DMS53 (cell line): ENCODE results near the gene BRD3.
"Not testable (repeated sequence)": the region's sequence is repeated elsewhere in the genome, so short reads cannot be mapped to it uniquely, and the experiment has no call there.

Source experiments
- DNase-seq: peaks from one replicate; lab custom pipeline; 2025; lab: John Stamatoyannopoulos, UW

BRD3 gene

DNA sequence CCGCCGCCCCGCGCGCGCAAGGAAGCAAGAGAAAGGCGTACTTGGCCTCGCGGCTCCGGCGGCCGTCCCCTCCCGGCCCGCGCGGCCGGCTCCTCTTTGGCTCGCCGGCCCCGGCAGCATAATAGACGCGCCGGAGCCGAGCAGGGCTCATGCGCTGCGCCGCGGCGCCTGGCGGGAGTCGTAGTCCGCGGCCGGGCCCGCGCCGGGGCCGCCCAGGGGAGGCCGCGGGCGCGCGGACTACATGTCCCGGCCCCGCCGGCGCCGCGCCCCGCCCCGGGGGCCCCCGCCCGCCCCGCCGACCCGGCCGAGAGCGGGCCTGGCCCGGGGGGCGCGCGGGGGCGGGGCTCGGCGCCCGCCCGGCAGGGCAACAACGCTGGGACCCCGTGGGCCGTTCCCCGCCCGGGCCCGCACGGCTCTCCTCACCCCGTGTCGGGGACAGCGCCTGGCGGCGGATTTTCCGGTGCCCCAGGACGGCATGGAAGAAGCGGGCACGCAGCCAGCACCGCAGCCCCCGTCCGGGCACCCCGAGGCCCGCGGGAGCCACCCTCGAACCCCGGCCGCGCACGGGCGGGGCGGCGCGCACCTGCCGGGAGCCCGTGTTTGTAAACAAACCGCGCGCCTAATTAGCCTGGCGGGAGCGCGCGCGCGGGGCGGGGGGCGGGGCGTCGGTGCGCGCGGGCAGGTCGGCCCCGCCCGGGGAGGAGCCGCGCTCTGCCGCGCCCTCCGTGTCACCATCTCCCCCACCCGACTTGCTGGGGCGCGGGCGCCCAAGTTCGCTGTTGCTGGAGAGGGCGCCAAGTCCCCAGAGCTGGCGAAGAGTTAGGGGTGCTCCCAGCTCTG, at the start of gene BRD3:
Gene BRD3 (minus strand): TSS at position 123 of the 840 bp plus-strand sequence. CDS start 14,549 bp downstream, outside the sequence.
- DNase-seq: peak; percentile 97

DNA sequence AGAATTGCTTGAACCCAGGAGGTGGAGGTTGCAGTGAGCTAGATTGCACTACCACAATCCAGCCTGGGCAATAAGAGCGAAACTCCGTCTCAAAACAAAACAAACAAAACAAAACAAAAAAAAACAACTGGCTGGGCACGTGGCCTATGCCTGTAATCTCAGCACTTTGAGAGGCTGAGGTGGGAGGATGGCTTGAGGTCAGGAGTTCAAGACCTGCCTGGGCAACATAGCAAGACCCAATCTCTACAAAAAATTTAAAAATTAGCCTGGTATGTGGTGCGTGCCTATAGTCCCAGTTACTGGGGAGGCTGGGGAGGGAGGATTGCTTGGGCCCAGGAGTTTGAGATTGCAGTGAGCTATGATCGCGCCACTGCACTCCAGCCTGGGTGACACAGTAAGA, 44.7 kb upstream of the BRD3 start:
- no peak for DNase-seq

DNA sequence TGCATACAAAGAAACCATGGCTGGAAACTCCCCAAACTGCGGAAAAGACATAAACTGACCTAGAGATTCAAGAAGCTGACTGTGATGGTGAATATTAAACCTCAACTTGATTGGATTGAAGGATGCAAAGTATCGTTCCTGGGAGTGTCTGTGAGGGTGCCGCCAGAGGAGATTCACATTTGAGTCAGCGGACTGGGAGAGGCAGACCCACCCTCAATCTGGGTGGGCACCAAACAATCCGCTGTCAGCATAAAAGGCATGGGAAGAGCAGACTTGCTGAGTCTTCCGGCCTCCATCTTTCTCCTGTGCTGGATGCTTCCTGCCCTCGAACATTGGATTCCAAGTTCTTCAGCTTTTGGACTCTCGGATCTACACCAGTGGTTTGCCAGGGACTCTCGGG, 43.2 kb upstream of the BRD3 start:
- no peak for DNase-seq

DNA sequence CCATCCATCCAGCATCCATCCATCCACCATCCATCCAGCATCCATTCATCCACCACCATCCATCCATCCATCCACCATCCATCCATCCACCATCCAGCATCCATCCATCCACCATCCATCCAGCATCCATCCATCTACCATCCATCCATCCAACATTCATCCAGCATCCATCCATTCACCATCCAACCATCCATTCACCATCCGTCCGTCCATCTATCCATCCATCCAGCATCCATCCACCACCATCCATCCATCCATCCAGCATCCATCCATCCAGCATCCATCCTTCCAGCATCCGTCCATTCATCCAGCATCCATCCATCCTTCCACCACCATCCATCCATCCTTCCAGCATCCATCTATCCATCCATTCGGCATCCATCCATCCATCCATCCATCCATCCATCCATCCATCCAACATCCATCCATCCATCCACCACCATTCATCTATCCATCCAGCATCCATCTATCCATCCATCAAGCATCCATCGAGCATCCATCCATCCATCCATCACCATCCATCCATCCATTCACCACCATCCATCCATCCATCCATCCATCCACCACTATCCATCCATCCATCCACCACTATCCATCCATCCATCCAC, 35.7 kb upstream of the BRD3 start:
- DNase-seq: no peak

DNA sequence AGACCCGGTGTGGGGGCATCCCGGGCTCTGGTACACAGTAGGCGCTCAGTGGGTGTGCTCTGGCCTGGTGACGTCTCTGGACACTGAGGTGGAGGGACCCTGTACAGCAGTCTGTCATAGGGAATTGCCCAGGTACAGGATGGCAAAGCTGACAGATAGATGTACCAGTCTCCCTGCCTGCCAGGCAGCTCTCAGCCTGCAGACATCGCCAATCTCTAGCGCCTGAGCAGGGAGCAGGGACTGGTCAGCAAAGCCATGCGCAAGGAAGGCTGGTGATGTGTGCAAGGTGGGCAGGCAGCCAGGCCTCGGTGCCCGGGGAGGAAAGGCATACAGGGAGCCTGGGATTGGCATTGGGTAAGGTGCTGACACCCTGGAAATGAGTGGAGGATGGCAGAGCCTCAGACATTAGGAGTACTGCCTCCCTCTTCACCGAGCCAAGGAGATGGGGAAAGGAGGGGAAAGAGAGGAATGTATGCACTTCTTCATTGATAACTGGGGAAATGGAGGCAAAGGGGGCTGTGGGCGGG, 33.9 kb upstream of the BRD3 start:
- no peak for DNase-seq

DNA sequence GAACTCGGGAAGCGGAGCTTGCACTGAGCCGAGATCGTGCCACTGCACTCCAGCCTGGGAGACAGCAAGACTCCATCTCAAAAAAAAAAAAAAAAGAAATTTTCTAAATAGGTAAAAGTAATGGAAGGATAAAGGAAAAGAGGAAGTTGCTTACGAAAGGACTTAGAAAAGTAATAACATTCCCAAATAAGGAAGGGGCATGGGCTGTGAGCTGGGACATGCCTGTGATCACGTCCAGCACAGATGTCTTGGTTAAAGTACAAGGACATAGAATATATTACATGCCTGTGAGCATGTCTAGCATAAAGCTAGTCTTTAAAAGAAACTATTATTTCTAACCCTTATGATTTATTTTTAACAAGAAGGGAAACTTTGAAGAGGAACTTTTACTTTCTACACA, 33.3 kb upstream of the BRD3 start:
- not testable (repeated sequence) for DNase-seq

DNA sequence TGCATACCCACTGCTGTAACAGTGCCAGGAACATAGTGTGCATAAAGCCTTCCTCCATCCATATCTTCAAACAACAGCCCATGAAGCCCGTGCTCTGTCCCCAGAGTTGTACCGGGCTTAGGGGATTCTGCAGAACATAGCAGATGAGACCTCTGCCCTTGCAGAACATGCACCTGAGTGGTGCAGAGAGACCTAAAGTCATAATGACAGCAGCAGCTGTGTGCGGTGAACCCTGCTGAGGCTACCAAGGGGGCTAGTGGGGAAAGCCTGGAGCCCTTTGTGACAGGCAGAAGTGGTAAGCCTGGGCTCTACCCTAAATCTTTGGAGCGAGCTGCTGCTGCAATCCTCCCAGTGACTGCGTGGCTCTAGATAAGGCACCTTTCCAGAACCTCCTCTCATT, 32.2 kb upstream of the BRD3 start:
- DNase-seq: no peak

DNA sequence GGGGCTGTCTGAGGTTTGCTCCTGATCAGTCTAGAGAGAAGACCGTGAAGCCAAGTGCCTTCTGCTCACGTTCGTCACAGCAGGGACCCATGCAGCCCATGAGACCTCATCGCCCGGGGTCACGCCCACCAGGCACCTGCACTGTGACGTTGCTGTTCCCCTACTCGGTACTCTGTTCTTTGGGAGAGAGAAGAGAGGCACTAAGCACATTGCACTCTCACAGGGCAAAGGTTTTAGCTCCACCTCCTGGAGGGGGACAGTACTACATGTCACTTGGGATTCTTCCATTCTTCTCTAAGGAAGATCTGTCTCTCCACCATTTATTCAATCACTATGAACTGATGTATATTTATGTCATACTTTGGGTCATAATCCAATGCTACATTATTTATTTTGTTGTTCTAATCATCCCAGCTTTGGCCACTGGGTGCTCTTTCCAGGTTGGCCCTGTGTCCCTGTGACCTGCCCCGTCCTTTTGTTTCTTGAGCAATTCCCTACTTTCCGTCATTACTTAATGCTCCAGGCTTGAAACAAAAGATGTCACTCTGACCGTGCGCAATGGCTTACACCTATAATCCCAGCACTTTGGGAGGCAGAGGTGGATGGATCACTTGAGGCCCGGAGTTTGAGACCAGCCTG, 31.4 kb upstream of the BRD3 start:
- DNase-seq: peak; percentile 83

DNA sequence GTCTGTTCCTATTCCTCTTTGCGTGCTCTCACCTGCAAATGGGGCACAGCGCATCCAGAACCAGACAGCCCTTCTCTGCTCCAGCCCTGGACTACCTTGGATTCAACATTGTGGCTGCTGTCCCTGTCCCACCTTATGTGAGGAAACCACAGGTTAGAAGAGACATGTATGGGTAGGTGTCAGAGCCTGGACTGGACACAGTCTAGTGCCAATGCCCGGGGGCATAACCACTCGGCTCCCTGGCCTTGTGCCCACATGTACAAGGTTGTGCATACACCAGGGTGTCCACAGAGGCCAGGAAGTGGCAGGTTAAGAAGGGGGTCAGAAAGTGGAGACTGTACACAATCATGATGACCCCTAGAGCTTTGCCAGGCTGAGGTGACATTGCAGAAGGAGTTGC, 22.1 kb upstream of the BRD3 start:
- DNase-seq: no peak

DNA sequence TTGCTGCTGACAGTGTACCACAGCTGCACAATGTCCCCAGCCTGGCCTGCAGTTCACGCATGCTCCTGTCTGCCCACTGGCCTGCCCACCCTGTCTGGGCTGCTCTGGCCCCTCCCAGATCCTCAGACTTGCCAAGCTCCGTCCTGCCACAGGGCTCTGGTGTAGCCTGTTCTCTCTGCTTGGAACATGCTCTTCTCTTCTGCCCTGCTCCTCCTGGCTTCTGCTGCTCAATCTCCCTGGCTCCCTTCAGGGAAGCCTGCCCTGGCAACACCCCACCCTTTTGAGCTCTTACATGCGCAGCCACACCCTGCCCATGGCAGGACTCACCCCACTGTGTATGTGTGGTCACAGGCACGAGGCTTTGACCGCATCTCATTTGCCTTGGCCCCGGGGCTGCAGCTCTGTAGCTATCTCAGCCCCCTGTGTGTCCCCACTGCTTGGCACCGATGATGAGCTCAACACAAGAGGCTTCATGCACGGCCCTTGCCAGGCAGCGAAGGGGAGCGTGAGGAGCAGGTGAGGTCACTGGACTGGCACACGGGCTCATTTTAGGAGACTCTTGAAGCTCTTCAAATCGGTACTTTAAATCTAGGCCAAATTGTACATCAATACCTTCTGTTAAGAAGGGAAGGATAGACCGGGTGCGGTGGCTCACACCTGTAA, 20.4 kb upstream of the BRD3 start:
- no peak for DNase-seq

DNA sequence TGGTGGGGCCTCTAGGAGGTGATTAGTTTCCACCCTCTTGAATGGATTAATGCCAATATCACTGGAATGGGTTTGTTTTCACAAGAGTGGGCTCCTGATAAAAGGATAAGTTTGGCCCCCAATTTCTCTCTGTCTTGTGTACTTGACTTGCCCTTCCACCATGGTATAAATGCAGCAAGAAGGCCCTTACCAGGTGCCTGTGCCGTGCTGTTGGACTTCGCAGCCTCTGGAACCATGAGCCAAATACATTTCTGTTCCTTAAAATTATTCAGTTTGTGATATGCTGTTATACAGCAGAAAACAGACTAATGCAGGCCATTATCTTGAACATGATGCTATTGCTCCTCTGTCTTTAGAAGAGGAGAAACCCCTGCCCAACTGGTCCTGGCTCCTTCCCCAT, 17.8 kb upstream of the BRD3 start:
- DNase-seq: no peak

DNA sequence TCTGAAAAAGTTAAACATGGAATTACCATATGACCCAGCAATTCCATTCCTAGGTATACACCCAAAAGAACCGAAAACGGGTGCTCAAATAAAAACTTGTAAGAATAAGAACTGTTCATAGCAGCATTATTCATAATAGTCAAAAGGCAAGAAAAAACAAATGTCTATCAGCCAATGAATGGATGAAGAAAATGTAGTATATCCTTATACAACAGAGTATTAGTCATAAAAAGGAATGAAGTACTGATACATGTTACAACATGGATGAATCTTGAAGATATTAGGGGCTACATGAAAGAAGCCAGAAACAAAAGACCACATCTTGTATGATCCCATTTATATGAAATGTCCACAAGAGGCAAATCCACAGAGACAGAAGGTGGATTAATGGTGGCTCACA, 15.6 kb upstream of the BRD3 start:
- no peak for DNase-seq

DNA sequence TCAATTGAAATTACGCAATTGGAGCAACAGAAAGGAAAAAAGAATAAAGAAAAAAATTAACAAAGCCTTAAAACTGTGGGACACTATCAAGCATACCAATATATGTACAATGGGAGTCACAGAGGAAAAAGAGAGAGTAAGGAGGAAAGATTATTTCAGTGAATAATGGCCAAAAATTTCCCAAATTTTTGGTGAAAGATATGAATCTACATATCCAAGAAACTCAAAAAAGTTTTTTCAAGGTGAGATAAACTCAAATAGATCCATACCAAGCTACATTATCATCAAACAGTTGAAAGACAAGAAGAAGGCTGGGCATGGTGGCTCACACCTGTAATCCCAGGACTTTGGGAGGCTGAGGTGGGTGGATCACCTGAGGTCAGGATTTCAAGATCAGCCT, 8.8 kb upstream of the BRD3 start:
- DNase-seq: no peak

DNA sequence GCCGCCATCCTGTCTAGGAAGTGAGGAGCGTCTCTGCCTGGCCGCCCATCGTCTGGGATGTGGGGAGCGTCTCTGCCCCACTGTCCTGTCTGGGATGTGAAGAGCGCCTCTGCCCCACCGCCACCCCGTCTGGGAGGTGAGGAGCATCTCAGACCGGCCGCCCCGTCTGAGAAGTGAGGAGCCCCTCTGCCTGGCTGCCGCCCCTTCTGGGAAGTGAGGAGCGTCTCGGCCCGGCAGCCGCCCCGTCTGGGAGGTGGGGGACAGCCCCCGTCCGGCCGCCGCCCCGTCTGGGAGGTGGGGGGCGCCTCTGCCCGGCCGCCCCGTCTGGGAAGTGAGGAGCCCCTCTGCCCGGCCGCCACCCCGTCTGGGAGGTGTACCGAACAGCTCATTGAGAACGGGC, 7.9 kb upstream of the BRD3 start:
- not testable (repeated sequence) for DNase-seq

DNA sequence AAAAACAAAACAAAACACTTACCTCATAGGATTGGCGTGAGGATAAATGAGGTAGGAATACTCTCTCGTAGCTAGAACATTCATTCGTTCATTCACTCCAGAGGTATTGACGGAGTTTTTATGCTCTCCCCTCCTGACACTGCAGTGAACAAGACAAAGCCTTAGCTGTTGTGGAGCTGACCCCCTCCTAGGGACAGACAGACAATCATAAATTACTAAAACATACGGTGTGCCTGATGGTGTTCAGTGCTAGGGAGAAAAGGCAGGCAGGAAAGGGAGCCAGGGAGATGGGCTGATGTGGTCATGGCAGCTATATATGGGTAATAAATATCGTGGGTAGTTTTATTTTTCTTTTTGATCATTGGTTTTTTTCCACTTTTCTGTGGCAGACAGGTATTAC, 5.7 kb upstream of the BRD3 start:
- DNase-seq: no peak

DNA sequence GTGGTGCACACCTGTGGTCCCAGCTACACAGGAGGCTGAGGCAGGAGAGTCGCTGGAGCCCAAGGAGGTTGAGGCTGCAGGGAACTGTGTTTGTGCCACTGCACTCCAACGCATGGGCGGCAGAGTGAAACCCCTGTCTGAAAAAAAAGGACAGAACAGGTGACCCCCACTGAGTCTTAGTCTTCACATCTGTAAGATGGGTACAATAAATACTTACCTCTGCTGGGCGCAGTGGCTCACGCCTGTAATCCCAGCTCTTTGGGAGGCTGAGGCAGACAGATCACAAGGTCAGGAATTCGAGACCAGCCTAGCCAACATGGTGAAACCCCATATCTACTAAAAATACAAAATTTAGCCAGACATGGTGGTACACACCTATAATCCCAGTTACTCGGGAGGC, 4.9 kb upstream of the BRD3 start:
- DNase-seq: not testable (repeated sequence)

DNA sequence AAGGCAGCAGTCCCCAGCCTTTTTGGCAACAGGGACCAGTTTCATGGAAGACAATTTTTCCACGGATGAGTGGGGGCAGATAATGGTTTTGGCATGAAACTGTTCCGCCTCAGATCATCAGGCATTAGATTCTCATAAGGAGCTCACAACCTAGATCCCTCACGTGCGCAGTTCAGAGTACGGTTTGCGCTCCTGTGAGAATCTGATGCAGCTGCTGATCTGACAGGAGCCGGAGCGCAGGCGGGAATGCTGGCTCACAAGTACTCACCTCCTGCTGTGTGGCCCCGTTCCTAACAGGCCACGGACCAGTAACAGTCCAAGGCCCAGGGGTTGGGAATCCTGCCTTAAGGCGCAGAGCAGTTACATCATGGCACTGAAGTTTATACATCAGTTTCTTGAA, 3.3 kb upstream of the BRD3 start:
- DNase-seq: no peak

DNA sequence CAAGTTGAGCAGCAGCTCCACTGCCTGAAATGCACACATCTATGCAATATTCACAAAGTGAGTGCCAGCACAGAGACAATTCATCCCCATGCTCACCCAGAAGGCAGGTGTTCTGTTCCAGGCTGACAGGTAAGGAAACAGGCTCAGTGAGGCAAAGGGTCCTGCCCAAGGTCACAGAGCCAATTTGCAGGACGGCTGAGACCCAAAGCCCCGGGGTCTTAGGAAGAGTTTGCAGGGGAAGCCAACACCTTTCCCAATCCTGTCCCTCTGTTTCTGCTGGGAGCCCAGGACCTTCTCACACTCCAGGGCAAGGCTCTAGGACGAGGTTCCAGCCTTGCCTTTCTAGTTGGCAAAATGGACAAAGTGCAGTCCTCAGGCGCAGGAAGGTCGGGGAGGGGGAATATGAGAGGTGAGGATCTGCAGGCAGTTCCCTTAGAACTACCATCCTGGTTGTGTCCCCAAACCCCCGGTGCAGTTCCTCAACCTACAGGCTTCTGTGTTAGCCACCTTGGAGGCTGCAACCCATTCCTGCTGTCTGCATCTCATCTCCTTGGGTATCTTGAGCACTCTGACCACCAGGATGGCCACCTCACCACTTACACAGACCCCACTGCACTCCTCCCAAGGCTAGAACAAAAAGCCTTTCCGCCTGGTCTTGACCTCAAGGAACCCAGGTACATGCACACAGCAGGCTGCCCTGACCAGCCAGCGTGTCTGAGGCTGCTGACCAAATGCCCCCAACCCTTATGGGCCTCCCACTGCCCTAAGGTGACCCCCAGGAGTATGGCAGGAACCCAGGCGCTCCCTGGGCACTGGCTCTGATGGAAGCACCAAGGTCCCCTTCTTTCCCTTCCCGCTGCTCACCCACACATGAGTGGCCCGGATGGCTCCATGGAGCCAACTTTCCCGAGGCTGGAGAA, 1.9 kb upstream of the BRD3 start:
- DNase-seq: no peak

DNA sequence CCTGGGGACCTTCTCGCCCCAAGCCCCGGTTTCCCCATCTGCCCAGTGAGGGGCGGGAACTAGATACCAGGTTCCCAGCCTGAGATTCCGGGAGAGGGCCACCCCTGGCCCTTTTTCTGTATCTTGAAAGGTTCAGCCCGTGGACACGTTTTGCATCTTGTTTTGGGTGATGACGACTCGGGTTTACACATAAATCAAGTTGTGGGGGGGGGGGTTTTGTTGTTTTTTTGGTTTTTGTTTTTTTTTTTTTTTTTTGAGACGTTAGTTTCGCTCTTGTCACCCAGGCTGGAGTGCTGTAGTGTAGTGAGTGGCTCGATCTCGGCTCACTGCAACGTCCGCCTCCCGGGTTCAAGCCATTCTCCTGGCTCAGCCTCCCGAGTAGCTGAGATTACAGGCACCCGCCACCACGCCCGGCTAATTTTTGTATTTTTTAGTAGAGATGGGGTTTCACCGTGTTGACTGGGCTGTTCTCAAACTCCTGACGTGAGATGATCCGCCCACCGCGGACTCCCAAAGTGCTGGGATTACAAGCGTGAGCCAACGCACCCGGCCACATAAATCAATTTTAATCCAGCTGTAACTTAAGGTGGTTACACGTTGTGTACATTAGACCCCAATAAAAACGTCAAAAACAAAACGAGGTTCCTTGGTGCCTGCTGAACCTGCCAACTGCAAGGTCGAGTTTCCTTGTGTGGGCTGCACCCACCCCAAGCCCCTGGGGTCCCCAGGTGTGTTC, 1.1 kb upstream of the BRD3 start:
- peak; percentile 82 for DNase-seq
